ENCODE data around the gene GARNL3. TPM values are rescaled to one million over a fixed set of nuclear protein-coding genes. Genes with fewer than 3 reads are reported as not detected.
A peak's percentile ranks its signal among the peaks of the same experiment; 100 is the strongest.

Gene GARNL3
- total RNA-seq, 2 experiments from 2014 or later, result 1.6 to 2.0 TPM

GRCh38 chr9:127423476-127423933, 158.9 kb downstream of the GARNL3 start:
- Mint-ChIP-seq H3K27me3 (no peaks in the 10 kb centered on the region), H3K27ac (peak overlapping the region; percentile 94), H3K4me1 (peaks cover 50% of the 10 kb centered on the region), H3K36me3 (ENCODE audit: low read depth) (peaks cover 13% of the 10 kb centered on the region), H3K9me3 (no peaks in the 10 kb centered on the region), H3K4me3 (peak overlapping the region; percentile 99)
- CTCF ChIA-PET, result interaction anchor here (0.6 to 1.6 kb wide), 3 partner anchors 23 to 261 kb away, joined by 3 to 5 read pairs (median 3); partner anchors contain the start of gene SLC2A8
- DNase-seq, result no peak
- POLR2A ChIA-PET, result no interaction called here

GRCh38 chr9:127423934-127424675, 159.5 kb downstream of the GARNL3 start, which contains the start of gene ZNF79:
Gene ZNF79 (plus strand): TSS chr9:127424382. CDS start chr9:127424788, 406 bp downstream.
- H3K27me3 Mint-ChIP-seq, result no peaks in the 10 kb centered on the region
- POLR2A ChIA-PET, result no interaction called here

GRCh38 chr9:127424676-127424999, 160.1 kb downstream of the GARNL3 start:
- no peaks in the 10 kb centered on the region for H3K27me3 Mint-ChIP-seq
- ChIA-PET POLR2A (no interaction called here), CTCF (interaction anchor here (0.6 to 1.0 kb wide), 3 partner anchors 15 to 31 kb away, joined by 3 read pairs; no protein-coding TSS in a partner anchor)
- peaks cover 53% of the 10 kb centered on the region for H3K4me1 Mint-ChIP-seq
- peak overlapping the region; percentile 99 for H3K4me3 Mint-ChIP-seq
- H3K27ac Mint-ChIP-seq, result peak overlapping the region; percentile 94
- peaks cover 19% of the 10 kb centered on the region for H3K36me3 Mint-ChIP-seq (ENCODE audit: low read depth)
- no peaks in the 10 kb centered on the region for H3K9me3 Mint-ChIP-seq
- DNase-seq, result peak; percentile 56

More at GRCh38 chr9:127423934-127424675, 159.5 kb downstream of the GARNL3 start, which contains the start of gene ZNF79:
- Mint-ChIP-seq H3K9me3 (no peaks in the 10 kb centered on the region), H3K4me3 (peak within 1 kb of the TSS; percentile 99), H3K36me3 (ENCODE audit: low read depth) (peaks cover 17% of the 10 kb centered on the region), H3K27ac (peak within 1 kb of the TSS; percentile 94), H3K4me1 (peaks cover 53% of the 10 kb centered on the region)
- CTCF ChIA-PET, result interaction anchor here (0.6 to 1.6 kb wide), 5 partner anchors 15 to 31 kb away, joined by 3 to 5 read pairs (median 3); partner anchors contain the start of gene SLC2A8
- peak; percentile 93 for DNase-seq

GRCh38 chr9:127426756-127427155, 162.2 kb downstream of the GARNL3 start:
- ChIA-PET CTCF (no interaction called here), POLR2A (no interaction called here)
- DNase-seq, result peak; percentile 44
- H3K4me3 Mint-ChIP-seq, result peak overlapping the region; percentile 50
- H3K9me3 Mint-ChIP-seq, result no peaks in the 10 kb centered on the region
- H3K4me1 Mint-ChIP-seq, result peaks cover 59% of the 10 kb centered on the region
- peaks cover 35% of the 10 kb centered on the region for H3K36me3 Mint-ChIP-seq (ENCODE audit: low read depth)
- peak overlapping the region; percentile 68 for H3K27ac Mint-ChIP-seq
- H3K27me3 Mint-ChIP-seq, result no peaks in the 10 kb centered on the region

- ChIA-PET CTCF (interaction anchor here (1.0 to 1.5 kb wide), 2 partner anchors 22 to 27 kb away, joined by 3 to 6 read pairs; no protein-coding TSS in a partner anchor), POLR2A (no interaction called here)
- Mint-ChIP-seq H3K4me3 (no peak overlapping the region), H3K4me1 (peaks cover 49% of the 10 kb centered on the region), H3K27me3 (no peaks in the 10 kb centered on the region), H3K9me3 (no peaks in the 10 kb centered on the region), H3K27ac (no peak overlapping the region), H3K36me3 (ENCODE audit: low read depth) (peaks cover 42% of the 10 kb centered on the region)
- no peak for DNase-seq
Measured at GRCh38 chr9:127428348-127428747, 163.8 kb downstream of the GARNL3 start.

- Mint-ChIP-seq H3K4me3 (no peak overlapping the region), H3K9me3 (no peaks in the 10 kb centered on the region), H3K36me3 (ENCODE audit: low read depth) (peaks cover 58% of the 10 kb centered on the region), H3K4me1 (peaks cover 32% of the 10 kb centered on the region), H3K27ac (no peak overlapping the region), H3K27me3 (no peaks in the 10 kb centered on the region)
- DNase-seq, result no peak
- ChIA-PET POLR2A (no interaction called here), CTCF (interaction anchor here (1.8 to 2.1 kb wide), 2 partner anchors 13 to 28 kb away, joined by 4 to 5 read pairs; no protein-coding TSS in a partner anchor)
Measured at GRCh38 chr9:127430415-127430814, 165.8 kb downstream of the GARNL3 start.

GRCh38 chr9:127437497-127438264, 173.1 kb downstream of the GARNL3 start:
- peaks cover 77% of the 10 kb centered on the region for H3K36me3 Mint-ChIP-seq (ENCODE audit: low read depth)
- peaks cover 3% of the 10 kb centered on the region for H3K9me3 Mint-ChIP-seq
- H3K4me1 Mint-ChIP-seq, result peaks cover 11% of the 10 kb centered on the region
- H3K27me3 Mint-ChIP-seq, result no peaks in the 10 kb centered on the region
- peak overlapping the region; percentile 66 for H3K27ac Mint-ChIP-seq
- no peak for DNase-seq
- no peak overlapping the region for H3K4me3 Mint-ChIP-seq
- ChIA-PET CTCF (interaction anchor here (0.7 kb wide), 1 partner anchor 1237 kb away, joined by 3 read pairs; no protein-coding TSS in a partner anchor), POLR2A (no interaction called here)

GRCh38 chr9:127438394-127438793, 173.8 kb downstream of the GARNL3 start:
- Mint-ChIP-seq H3K36me3 (ENCODE audit: low read depth) (peaks cover 78% of the 10 kb centered on the region), H3K27me3 (no peaks in the 10 kb centered on the region), H3K27ac (no peak overlapping the region), H3K4me1 (peaks cover 11% of the 10 kb centered on the region), H3K9me3 (peaks cover 3% of the 10 kb centered on the region), H3K4me3 (no peak overlapping the region)
- POLR2A ChIA-PET, result no interaction called here
- DNase-seq, result no peak
- CTCF ChIA-PET, result no interaction called here

Other genes with a start within 250 kb of the GARNL3 start
- gene ANGPTL2, start 142.1 kb upstream of the GARNL3 start, total RNA-seq, result not detected
- gene SLC2A8, start 132.4 kb downstream of the GARNL3 start, total RNA-seq, result 1 to 10 TPM; 4.3 to 4.6 TPM
- gene ZNF79, start 159.6 kb downstream of the GARNL3 start, total RNA-seq, result 10 to 100 TPM; 13.1 to 13.2 TPM
- gene RPL12, start 186.6 kb downstream of the GARNL3 start, total RNA-seq, result 1,000 to 10,000 TPM; 1,186 to 1,386 TPM
- gene LRSAM1, start 186.7 kb downstream of the GARNL3 start, total RNA-seq, result 10 to 100 TPM; 13.3 to 13.6 TPM

Data from activated CD4-positive, alpha-beta T cell treated with anti-CD3 and anti-CD28 coated beads, Interleukin-2, amount 10 ng/mL, durations not matched to agents 7 days and 5 days (primary cell).